RCC 7860 (cell line): ENCODE results near the gene OLIG3.

Source experiments
- DNase-seq: peaks from one replicate; pipeline ENCODE4 v3.0.0-alpha.2; 2015; ENCODE audit warnings: low spot score
- FAIRE-seq: peaks from 2 replicates; lab custom pipeline; 2012; peaks lifted over from hg19 to GRCh38; lab: Jason Lieb, UNC

Gene OLIG3

GRCh38 chr6:137471986-137472385, 22.2 kb downstream of the OLIG3 start:
- FAIRE-seq = no peak
- no peak for DNase-seq

- DNase-seq (no peak), FAIRE-seq (no peak)
Measured at GRCh38 chr6:137471497-137471896, 22.7 kb downstream of the OLIG3 start.

GRCh38 chr6:137467211-137467610, 27.0 kb downstream of the OLIG3 start:
- no peak for FAIRE-seq
- no peak for DNase-seq

DNA sequence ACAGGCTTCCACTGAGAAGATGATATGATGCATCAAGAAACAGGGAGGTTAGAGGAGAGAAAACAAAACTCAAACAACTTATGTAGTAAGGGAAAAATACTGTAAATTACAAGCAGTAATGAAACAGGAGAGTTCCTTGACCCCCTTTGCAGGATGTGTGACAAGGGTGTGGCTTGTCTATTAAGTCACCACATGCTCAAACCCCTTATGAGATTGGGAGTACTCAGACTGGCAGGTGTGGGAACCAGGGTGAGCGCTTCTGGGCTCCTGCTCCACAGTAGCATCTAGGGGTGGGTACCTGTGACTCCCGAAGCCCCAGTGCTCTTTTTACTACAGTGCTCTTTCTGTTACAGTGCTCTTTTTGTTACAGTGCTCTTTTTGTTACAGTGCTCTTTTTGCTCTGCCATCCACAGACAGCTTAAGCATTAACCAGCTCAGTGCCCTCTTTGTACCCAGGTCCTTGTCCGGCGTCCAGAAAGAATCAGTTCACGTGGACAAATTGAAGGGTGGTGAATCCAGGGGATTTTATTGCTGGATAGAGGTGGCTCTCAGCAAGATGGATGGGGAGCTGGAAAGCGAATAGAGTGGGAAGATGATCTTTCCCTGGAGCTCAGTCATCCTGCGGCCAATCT, 28.7 kb downstream of the OLIG3 start:
- DNase-seq (no peak), FAIRE-seq (no peak)

DNA sequence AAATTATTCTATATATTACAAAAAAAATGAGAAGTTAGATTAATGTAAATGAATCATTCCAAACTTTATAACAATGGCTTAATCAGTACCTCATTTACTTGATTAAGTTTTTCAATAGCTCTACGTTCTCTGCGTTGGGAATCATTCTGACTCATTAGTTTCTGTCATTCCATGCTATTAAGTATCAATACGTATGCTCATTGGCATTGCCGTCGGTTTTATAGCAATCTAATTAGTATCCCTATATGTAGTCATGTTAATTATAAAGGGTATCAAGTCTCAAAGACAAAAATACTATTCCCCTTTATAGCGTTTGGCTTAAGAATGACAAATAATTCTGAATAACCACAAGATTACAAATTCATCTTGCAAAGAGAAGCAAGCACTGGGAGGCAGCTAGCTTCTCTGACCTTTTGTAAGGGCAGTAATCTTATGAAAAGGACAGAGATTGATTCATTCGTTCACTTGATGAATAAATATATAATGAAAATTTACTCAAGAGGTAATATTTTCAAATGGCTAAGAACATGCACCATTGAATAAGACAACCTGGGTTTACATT, 41.8 kb downstream of the OLIG3 start:
- no peak for FAIRE-seq
- no peak for DNase-seq

- FAIRE-seq (no peak), DNase-seq (no peak)
Measured at GRCh38 chr6:137443901-137444300, 50.3 kb downstream of the OLIG3 start.
